Activated CD4-positive, alpha-beta T cell treated with anti-CD3 and anti-CD28 coated beads, Interleukin-2, amount 10 ng/mL, durations not matched to agents 24 days and 14 days (primary cell): ENCODE data around the gene PPFIA2. TPM values are rescaled to one million over a fixed set of nuclear protein-coding genes. Genes with fewer than 3 reads are reported as not detected.

ENCODE experiments used
- DNase-seq: peaks from one replicate; pipeline ENCODE4 v3.0.0; 2022
- H3K27ac Mint-ChIP-seq: one replicate; pipeline ENCODE4 v1.8.0; 2022; ENCODE audit warnings: mild to moderate bottlenecking, mixed read lengths
- H3K27me3 Mint-ChIP-seq: one replicate; pipeline ENCODE4 v1.8.0; 2022; ENCODE audit warnings: mixed read lengths
- H3K36me3 Mint-ChIP-seq: one replicate; pipeline ENCODE4 v1.8.0; 2022; ENCODE audit warnings: low read depth, mild to moderate bottlenecking, mixed read lengths
- H3K4me1 Mint-ChIP-seq: one replicate; pipeline ENCODE4 v1.8.0; 2021; ENCODE audit warnings: mixed read lengths
- H3K4me3 Mint-ChIP-seq: one replicate; pipeline ENCODE4 v1.8.0; 2022; ENCODE audit warnings: mild to moderate bottlenecking, moderate library complexity, mixed read lengths
- H3K9me3 Mint-ChIP-seq: one replicate; pipeline ENCODE4 v1.8.0; 2021; ENCODE audit warnings: mixed read lengths
- intact Hi-C: fragments of 100-400 bp; cut with micrococcal nuclease; formaldehyde crosslinking; loops from one replicate; pipeline ENCODE4 v1.15.1; 2023
- total RNA-seq: library from RNA; stranded (reverse); gene quantifications from 2 replicates; pipeline ENCODE4 v1.2.3, GENCODE V29; 2022

The PPFIA2 gene
- total RNA-seq, 1 donor from 2014 or later, result not detected

DNA sequence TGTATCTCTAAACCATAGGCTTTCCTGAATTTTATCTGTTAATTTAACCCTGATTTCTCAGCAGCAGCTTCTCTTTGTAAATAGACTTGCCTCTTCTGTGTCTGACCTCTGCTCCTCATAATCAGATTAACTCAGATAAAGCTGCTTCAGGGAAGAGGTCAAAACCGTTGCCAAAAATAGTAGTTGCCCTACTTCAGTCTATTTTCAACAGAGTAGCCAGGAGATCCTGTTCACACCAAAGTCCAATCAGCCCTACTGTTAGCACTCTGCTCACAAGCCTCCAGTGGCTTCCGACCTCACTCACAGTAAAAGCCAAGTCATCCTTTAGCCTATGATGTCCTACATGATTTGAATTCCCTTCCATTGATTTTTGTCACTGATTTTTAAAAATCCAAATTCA lies 258.4 kb downstream of the PPFIA2 start:
- Mint-ChIP-seq H3K27ac (no peak overlapping the region), H3K36me3 (no peaks in the 10 kb centered on the region), H3K4me3 (no peak overlapping the region), H3K4me1 (no peaks in the 10 kb centered on the region), H3K27me3 (no peaks in the 10 kb centered on the region), H3K9me3 (no peaks in the 10 kb centered on the region)
- no peak for DNase-seq
- intact Hi-C loops, result no loop called here

DNA sequence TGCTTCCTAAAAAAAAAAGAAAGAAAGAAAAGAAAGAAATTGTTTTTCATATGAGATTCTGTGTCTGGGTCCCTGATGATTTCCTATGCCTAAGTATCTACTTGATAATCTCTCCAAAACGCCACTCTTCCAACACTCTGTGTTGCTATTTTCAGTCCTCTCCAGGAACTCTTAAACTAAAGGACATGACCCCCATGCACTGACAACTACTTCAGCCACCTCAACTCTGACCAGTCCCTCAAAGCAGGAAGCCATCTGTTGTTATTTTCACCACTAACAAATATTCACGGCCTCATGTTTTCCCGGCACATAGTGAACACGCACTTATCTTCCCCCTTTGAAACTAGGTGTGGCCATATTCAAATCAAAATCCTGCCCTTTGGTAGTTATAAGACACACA lies 259.3 kb downstream of the PPFIA2 start:
- intact Hi-C loops, result no loop called here
- Mint-ChIP-seq H3K9me3 (no peaks in the 10 kb centered on the region), H3K4me3 (no peak overlapping the region), H3K27me3 (no peaks in the 10 kb centered on the region), H3K36me3 (no peaks in the 10 kb centered on the region), H3K4me1 (no peaks in the 10 kb centered on the region), H3K27ac (no peak overlapping the region)
- DNase-seq, result no peak

DNA sequence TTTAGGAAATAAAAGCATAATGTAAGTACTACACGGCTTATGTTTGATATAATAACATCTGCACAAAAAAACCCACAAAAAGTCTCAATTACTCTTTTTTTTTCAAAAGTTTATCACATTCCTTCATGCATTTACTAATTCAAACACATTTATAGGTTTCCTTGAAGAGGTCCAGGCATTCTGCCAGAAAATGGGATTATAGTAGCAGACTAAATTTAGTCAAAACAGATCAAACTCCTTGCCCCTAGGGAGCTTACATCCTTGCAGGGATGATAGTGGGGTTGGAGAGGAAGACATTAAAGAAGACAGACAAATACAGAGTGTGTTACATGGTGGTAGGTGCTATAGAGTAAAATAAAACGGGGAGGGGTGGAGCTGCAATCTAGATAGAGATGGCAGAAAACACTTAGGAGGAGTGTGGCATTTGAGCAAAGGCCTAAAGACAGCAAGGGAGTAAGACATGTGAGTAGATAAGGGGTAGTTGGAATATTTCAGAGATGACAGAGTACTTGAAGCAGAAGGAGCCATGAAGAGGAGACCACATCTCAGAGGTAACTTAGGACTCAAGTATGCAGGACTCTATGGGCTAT lies 266.9 kb downstream of the PPFIA2 start:
- Mint-ChIP-seq H3K9me3 (no peaks in the 10 kb centered on the region), H3K27ac (no peak overlapping the region), H3K36me3 (no peaks in the 10 kb centered on the region), H3K4me1 (no peaks in the 10 kb centered on the region), H3K27me3 (no peaks in the 10 kb centered on the region), H3K4me3 (no peak overlapping the region)
- intact Hi-C loops, result no loop called here
- no peak for DNase-seq

DNA sequence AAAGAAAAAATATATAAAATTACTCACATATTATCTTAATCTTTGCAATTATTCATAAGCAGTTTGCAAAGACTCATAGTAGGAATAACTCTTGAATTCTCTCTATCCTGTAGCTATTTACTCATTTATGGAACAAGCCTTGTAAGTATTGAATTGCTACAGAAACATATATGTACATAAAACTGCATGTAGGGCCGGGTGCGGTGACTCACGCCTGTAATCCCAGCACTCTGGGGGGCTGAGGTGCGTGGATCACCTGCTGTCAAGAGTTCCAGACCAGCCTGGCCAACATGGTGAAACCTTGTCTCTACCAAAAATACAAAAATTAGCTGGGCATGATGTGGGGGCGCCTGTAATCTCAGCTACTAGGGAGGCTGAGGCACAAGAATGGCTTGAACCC lies 286.2 kb downstream of the PPFIA2 start:
- no peak overlapping the region for H3K4me3 Mint-ChIP-seq
- H3K27ac Mint-ChIP-seq, result no peak overlapping the region
- no peaks in the 10 kb centered on the region for H3K4me1 Mint-ChIP-seq
- no peaks in the 10 kb centered on the region for H3K9me3 Mint-ChIP-seq
- DNase-seq, result no peak
- no peaks in the 10 kb centered on the region for H3K36me3 Mint-ChIP-seq
- intact Hi-C loops, result no loop called here
- H3K27me3 Mint-ChIP-seq, result no peaks in the 10 kb centered on the region

DNA sequence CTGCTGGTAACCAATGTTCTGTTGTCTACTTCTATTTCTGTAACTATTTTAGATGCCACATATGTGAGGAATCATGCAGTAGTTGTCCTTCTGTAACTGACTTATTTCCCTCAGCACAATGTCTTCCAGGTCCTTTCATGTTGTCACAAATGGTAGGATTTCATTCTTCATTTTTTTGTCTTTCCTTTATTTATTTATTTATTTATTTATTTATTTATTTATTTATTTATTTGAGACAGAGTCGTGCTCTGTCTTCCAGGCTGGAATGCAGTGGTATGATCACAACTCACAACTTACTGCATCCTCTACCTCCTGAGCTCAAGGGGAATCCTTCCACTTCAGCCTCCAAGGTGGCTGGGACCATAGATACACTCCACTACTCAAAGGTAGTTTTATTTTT lies 288.2 kb downstream of the PPFIA2 start:
- Mint-ChIP-seq H3K36me3 (no peaks in the 10 kb centered on the region), H3K4me1 (no peaks in the 10 kb centered on the region)
- intact Hi-C loops, result no loop called here

DNA sequence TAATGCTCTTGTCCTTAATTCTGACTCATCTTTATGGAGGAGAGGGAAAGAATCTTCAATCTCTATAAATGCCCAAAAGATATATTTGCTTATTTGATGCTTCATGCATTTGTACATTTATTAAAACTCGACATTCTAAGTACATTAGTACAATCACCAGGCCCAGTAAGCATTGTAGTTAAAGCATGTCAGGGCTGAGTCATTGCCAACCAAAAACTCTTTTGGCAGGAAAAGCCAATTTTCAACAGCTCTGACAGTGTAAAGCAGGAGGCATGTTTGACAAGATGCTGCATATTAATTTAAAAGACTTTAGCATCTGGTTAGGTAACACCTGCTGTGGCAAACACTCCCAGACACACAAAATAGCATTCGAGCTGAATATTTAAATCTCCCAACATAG lies 290.9 kb downstream of the PPFIA2 start:
- no peak overlapping the region for H3K4me3 Mint-ChIP-seq
- H3K4me1 Mint-ChIP-seq, result no peaks in the 10 kb centered on the region
- no peaks in the 10 kb centered on the region for H3K36me3 Mint-ChIP-seq
- H3K27ac Mint-ChIP-seq, result no peak overlapping the region
- no peaks in the 10 kb centered on the region for H3K27me3 Mint-ChIP-seq
- intact Hi-C loops, result no loop called here
- no peak for DNase-seq
- no peaks in the 10 kb centered on the region for H3K9me3 Mint-ChIP-seq

More for the DNA sequence above, 288.2 kb downstream of the PPFIA2 start:
- H3K27me3 Mint-ChIP-seq, result no peaks in the 10 kb centered on the region
- H3K4me3 Mint-ChIP-seq, result no peak overlapping the region
- no peaks in the 10 kb centered on the region for H3K9me3 Mint-ChIP-seq
- DNase-seq, result no peak
- H3K27ac Mint-ChIP-seq, result no peak overlapping the region

DNA sequence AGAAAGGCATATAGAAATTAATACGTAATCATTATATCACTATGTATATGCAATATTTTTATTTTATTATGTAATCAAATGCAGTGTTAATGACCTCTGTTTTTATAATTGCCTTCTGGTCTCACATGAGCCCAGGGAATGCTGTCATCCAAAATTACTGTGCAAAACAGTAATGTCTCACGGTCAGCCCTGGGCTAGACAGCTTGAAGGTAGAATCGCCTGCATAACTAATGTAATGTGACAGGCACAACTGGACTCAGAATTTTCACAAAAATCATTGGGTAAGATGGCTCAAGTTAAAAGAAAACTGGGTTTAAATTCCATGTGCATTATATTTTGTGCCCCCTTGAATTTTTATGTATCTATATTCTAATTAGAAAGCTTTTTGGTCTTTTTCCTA lies 293.3 kb downstream of the PPFIA2 start:
- H3K27ac Mint-ChIP-seq, result no peak overlapping the region
- H3K9me3 Mint-ChIP-seq, result no peaks in the 10 kb centered on the region
- intact Hi-C loops, result no loop called here
- no peaks in the 10 kb centered on the region for H3K36me3 Mint-ChIP-seq
- H3K4me3 Mint-ChIP-seq, result no peak overlapping the region
- DNase-seq, result no peak
- H3K4me1 Mint-ChIP-seq, result no peaks in the 10 kb centered on the region
- H3K27me3 Mint-ChIP-seq, result no peaks in the 10 kb centered on the region

DNA sequence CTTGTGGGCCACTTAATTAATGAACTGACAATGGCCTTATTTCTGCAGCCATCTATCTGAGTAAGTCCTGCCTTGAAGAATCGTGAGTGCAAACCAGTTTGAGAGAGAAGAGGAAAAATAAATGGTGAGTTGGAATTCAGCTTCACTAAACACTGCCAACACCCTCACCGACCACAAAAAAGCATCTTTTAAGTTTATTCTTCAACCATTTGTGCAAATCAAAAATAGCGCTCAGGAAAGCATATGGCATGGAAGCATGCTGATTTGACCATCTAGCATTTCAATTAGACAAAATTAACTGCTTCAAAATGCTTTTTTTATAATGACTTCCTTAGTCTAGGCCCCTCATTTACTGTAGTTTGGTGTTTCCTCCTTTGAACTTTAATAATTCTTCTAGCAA lies 294.0 kb downstream of the PPFIA2 start:
- intact Hi-C loops, result no loop called here
- H3K9me3 Mint-ChIP-seq, result no peaks in the 10 kb centered on the region
- H3K27me3 Mint-ChIP-seq, result no peaks in the 10 kb centered on the region
- H3K27ac Mint-ChIP-seq, result no peak overlapping the region
- H3K4me1 Mint-ChIP-seq, result no peaks in the 10 kb centered on the region
- H3K4me3 Mint-ChIP-seq, result no peak overlapping the region
- no peak for DNase-seq
- no peaks in the 10 kb centered on the region for H3K36me3 Mint-ChIP-seq

DNA sequence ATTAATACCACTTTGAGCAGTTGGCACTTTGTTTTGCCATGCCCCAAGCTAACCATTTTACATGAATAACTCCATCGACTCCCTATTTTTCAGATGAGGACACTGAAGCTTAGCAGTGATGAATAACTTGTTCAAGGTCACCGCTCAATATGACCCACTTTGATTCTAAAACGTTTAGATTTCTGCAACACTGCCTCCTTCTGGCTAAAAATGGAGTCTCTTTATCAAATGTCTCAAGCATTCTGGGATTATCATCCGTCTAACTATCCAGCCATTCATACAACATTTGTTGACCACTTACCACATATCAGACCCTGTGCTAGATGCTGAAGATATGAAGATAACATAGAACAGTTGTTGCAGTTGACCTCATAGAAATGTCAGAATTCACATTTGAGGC lies 298.0 kb downstream of the PPFIA2 start:
- no peak for DNase-seq
- Mint-ChIP-seq H3K27ac (no peak overlapping the region), H3K27me3 (no peaks in the 10 kb centered on the region), H3K36me3 (no peaks in the 10 kb centered on the region), H3K4me1 (no peaks in the 10 kb centered on the region), H3K4me3 (no peak overlapping the region), H3K9me3 (no peaks in the 10 kb centered on the region)
- intact Hi-C loops, result no loop called here

DNA sequence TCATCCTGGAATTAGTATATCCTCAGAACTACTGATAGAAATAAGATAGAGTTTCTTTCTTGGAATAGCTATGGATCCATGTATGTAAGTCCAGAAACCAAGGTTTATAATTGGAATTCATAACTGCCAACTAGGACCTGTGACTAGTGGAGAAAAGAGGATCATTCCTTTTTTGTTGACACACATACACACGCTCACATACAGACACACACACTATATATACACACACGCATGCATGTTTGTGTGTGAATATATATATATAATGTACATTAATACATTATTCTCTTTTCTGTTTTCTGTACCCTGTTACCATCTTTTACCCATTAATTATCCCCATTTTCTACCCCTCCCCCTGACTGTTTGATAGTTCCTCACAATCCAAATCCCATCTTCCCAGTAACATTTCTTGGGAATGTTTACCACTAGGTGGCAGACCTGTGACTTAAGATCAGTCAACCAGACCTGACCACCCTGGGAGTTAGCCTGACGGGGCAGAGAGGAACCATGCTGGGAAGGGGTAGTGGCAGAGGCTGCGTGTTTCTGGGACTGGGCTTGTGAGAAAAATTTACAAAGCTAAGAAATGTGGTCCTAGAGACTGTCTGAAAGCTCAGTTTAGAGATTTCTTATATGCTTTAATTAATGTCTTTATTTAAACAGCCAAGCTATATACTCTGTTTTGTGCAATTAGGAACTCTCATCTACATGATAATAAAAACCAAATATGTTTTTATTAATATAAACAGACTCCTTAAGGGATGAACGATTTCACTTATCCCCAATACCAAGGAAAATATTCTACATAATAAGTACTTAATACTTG lies 308.0 kb downstream of the PPFIA2 start:
- Mint-ChIP-seq H3K27ac (no peak overlapping the region), H3K27me3 (no peaks in the 10 kb centered on the region), H3K4me3 (no peak overlapping the region), H3K36me3 (no peaks in the 10 kb centered on the region), H3K9me3 (no peaks in the 10 kb centered on the region), H3K4me1 (no peaks in the 10 kb centered on the region)
- intact Hi-C loops, result loop anchor here (5.0 kb wide), 1 partner anchor 176 kb away; no protein-coding TSS in a partner anchor
- DNase-seq, result no peak

DNA sequence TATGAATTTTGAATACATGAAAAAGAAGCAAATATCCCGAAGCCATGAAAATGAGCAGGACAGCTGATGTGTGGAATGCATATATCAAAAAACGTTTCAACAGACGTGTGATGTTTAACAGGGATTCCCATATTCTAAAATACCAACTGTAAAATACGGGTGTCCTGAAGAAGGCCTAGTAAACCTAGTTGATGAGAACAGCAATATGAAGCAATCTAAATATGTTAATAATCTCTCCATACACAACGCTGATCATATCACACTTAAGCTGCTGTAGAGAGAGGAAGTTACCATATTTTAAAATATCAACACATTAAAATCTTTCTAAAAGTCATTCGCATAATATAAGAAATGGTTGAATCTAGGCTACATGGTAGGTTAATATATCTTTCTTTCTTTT lies 317.5 kb downstream of the PPFIA2 start:
- no peaks in the 10 kb centered on the region for H3K9me3 Mint-ChIP-seq
- no peaks in the 10 kb centered on the region for H3K4me1 Mint-ChIP-seq
- intact Hi-C loops, result no loop called here
- DNase-seq, result no peak
- no peak overlapping the region for H3K4me3 Mint-ChIP-seq
- no peaks in the 10 kb centered on the region for H3K36me3 Mint-ChIP-seq
- H3K27ac Mint-ChIP-seq, result no peak overlapping the region
- H3K27me3 Mint-ChIP-seq, result no peaks in the 10 kb centered on the region

DNA sequence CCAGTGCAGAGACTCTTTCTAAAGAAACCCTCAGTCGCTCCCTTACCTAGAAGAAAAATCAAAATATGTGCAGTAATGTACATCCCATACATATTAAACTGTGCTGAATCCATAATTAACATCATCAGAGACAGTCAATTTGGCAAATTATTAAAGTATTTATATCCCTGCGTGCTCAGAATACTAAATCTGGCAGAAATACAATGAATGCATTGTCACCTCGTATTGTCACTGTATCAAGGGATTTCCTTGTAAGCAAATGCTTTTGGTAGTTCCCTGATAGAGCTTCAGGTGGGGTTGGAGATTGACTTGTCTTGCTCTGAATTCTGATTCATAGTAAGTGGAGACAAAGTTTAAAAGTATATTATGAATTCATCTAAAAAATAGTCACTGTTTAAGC lies 319.1 kb downstream of the PPFIA2 start:
- Mint-ChIP-seq H3K4me1 (no peaks in the 10 kb centered on the region), H3K9me3 (no peaks in the 10 kb centered on the region), H3K27ac (no peak overlapping the region), H3K36me3 (no peaks in the 10 kb centered on the region), H3K27me3 (no peaks in the 10 kb centered on the region), H3K4me3 (no peak overlapping the region)
- intact Hi-C loops, result no loop called here
- no peak for DNase-seq

DNA sequence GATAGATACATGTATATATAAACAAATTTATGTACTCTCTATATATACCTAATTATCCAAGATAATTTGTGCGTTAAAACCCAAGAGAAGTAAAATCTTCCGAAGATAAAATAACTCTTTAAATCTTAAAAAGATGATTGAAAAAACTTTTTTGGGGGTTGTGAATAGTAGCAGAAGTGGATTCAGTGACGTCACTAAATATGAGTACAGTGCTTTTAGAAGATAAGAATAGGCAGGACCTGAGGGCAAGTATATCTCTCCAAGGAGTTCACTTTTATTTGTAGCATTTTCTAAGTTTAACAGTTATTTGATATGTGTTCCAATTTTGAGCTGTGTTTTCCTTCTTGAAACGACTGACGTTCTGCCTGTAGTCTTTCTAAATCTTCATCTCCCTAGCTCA lies 319.8 kb downstream of the PPFIA2 start:
- intact Hi-C loops, result no loop called here
- Mint-ChIP-seq H3K9me3 (no peaks in the 10 kb centered on the region), H3K4me1 (no peaks in the 10 kb centered on the region), H3K4me3 (no peak overlapping the region), H3K27ac (no peak overlapping the region), H3K27me3 (no peaks in the 10 kb centered on the region), H3K36me3 (no peaks in the 10 kb centered on the region)
- no peak for DNase-seq

DNA sequence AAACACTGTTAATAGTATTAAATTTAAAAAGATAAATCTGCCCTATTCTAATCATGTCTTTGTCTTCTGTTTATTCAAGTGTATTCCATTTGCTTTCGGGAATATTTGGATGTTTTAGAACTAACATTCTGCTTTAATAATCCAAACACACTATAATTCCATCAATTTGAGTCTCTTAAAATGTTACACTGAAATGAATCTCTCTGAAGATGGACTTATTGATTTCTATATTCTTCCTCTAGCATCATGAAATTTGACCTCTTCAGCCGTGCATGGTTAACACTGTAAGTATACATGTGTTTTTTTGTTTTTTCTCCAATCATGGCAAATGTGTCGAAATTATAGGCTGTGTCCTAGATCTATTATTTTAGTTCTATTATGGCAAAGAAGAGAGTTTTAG lies 342.1 kb downstream of the PPFIA2 start:
- no peak overlapping the region for H3K4me3 Mint-ChIP-seq
- H3K4me1 Mint-ChIP-seq, result no peaks in the 10 kb centered on the region
- intact Hi-C loops, result no loop called here
- no peaks in the 10 kb centered on the region for H3K9me3 Mint-ChIP-seq
- no peaks in the 10 kb centered on the region for H3K36me3 Mint-ChIP-seq
- no peak for DNase-seq
- no peaks in the 10 kb centered on the region for H3K27me3 Mint-ChIP-seq
- H3K27ac Mint-ChIP-seq, result no peak overlapping the region

DNA sequence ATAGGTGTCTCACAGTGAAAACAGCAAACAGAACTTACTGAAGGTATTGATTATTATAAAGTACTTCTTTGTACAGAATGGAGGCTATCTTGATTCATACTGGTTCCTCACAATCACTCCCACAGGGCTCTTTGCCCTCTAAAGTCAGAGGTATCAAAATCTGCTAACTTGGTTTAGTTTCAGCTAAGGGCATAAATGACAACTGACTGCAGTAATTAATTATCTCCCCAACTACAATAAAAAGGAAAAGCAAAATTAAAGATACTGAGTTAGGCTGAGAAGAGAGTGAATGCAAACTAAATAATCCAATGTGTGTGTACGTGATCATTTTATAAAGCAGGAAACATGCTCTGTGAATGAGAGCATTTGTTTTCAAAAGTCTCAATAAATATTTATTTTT lies 342.6 kb downstream of the PPFIA2 start:
- intact Hi-C loops, result no loop called here
- no peak for DNase-seq
- no peak overlapping the region for H3K4me3 Mint-ChIP-seq
- H3K27me3 Mint-ChIP-seq, result no peaks in the 10 kb centered on the region
- no peak overlapping the region for H3K27ac Mint-ChIP-seq
- H3K9me3 Mint-ChIP-seq, result no peaks in the 10 kb centered on the region
- H3K4me1 Mint-ChIP-seq, result no peaks in the 10 kb centered on the region
- H3K36me3 Mint-ChIP-seq, result no peaks in the 10 kb centered on the region
